ENCODE data around the gene TBC1D4. TPM values are rescaled to one million over a fixed set of nuclear protein-coding genes. Genes with fewer than 3 reads are reported as not detected.

The TBC1D4 gene
- total RNA-seq, 3 donors from 2014 or later = 33.3 to 52.8 (median 40.6) TPM

GRCh38 chr13:75514080-75514995, 32.4 kb upstream of the TBC1D4 start:
- no peaks in the 10 kb centered on the region for H3K36me3 ChIP-seq
- no peak for DNase-seq (ENCODE audit: low spot score in 2 of 2)
- H3K9me3 ChIP-seq = no peaks in the 10 kb centered on the region
- H3K27me3 ChIP-seq = no peaks in the 10 kb centered on the region
- TF ChIP-seq POLR2A (IDR thresholded peaks at IDR 0.05) (no peak), POLR2AphosphoS5 (IDR thresholded peaks at IDR 0.05) (no peak)
- TF ChIP-seq, protein P1, sequence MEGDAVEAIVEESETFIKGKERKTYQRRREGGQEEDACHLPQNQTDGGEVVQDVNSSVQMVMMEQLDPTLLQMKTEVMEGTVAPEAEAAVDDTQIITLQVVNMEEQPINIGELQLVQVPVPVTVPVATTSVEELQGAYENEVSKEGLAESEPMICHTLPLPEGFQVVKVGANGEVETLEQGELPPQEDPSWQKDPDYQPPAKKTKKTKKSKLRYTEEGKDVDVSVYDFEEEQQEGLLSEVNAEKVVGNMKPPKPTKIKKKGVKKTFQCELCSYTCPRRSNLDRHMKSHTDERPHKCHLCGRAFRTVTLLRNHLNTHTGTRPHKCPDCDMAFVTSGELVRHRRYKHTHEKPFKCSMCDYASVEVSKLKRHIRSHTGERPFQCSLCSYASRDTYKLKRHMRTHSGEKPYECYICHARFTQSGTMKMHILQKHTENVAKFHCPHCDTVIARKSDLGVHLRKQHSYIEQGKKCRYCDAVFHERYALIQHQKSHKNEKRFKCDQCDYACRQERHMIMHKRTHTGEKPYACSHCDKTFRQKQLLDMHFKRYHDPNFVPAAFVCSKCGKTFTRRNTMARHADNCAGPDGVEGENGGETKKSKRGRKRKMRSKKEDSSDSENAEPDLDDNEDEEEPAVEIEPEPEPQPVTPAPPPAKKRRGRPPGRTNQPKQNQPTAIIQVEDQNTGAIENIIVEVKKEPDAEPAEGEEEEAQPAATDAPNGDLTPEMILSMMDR (IDR thresholded peaks at IDR 0.05) = no peak
- H3K4me3 ChIP-seq = no peak overlapping the region
- H3K4me1 ChIP-seq = no peaks in the 10 kb centered on the region
- no peak overlapping the region for H3K27ac ChIP-seq
- intact Hi-C loops (cut with DNase I; ENCODE audit: low total_unique reads) = no loop called here

DNA sequence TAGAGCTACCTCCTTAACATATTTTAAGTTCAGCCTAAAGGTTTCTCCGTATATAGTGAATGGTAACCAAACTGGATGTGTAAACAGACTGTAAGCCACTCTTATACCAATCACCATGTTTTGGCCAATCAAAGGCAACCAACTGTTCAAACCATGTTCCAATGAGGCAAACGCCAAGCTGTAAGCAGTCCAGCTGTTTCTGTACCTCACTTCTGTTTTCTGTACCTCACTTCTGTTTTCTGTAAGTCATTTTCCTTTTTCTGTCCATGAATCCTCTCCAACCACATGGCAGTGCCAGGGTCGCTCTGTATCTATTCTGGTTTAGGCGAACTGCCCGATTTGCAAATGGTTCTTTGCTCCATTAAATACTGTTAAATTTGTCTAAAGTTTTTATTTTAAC, 31.3 kb upstream of the TBC1D4 start:
- TF ChIP-seq POLR2AphosphoS5 (IDR thresholded peaks at IDR 0.05) (no peak), POLR2A (IDR thresholded peaks at IDR 0.05) (no peak)
- TF ChIP-seq, protein P1 (IDR thresholded peaks at IDR 0.05) = no peak
- H3K4me1 ChIP-seq = no peaks in the 10 kb centered on the region
- no peak for DNase-seq (ENCODE audit: low spot score in 2 of 2)
- no peak overlapping the region for H3K4me3 ChIP-seq
- H3K36me3 ChIP-seq = no peaks in the 10 kb centered on the region
- no peaks in the 10 kb centered on the region for H3K27me3 ChIP-seq
- H3K27ac ChIP-seq = no peak overlapping the region
- intact Hi-C loops (cut with DNase I; ENCODE audit: low total_unique reads) = no loop called here
- H3K9me3 ChIP-seq = no peaks in the 10 kb centered on the region

DNA sequence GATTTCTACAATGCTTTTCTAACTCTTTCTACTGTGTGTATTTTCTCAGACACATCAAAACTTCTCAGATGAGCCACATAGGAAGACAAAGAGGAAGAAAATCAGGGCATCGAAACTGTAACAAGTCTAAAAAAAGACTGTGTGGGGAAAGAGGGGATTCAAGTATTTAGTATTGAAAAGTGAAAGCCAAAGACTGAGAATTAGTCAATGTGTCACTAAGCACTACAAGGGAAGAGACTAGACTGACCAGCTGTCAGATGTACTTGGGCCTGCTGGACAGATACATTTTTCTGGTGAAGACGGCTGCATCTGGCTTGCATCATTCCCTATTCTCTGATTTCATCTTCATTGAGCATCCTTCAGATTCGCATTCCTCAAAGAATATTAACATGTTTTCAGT, 30.3 kb upstream of the TBC1D4 start:
- Histone ChIP-seq H3K27ac (no peak overlapping the region), H3K36me3 (no peaks in the 10 kb centered on the region), H3K4me1 (no peaks in the 10 kb centered on the region), H3K27me3 (no peaks in the 10 kb centered on the region), H3K9me3 (no peaks in the 10 kb centered on the region), H3K4me3 (no peak overlapping the region)
- no peak for DNase-seq (ENCODE audit: low spot score in 2 of 2)
- TF ChIP-seq POLR2AphosphoS5 (IDR thresholded peaks at IDR 0.05) (no peak), POLR2A (IDR thresholded peaks at IDR 0.05) (no peak)
- TF ChIP-seq, protein P1 (IDR thresholded peaks at IDR 0.05) = no peak
- intact Hi-C loops (cut with DNase I; ENCODE audit: low total_unique reads) = no loop called here

GRCh38 chr13:75511051-75511625, 29.2 kb upstream of the TBC1D4 start:
- H3K9me3 ChIP-seq = no peaks in the 10 kb centered on the region
- TF ChIP-seq POLR2A (IDR thresholded peaks at IDR 0.05) (no peak), POLR2AphosphoS5 (IDR thresholded peaks at IDR 0.05) (no peak)
- TF ChIP-seq, protein P1 (IDR thresholded peaks at IDR 0.05) = no peak
- H3K4me1 ChIP-seq = no peaks in the 10 kb centered on the region
- no peak overlapping the region for H3K4me3 ChIP-seq
- intact Hi-C loops (cut with DNase I; ENCODE audit: low total_unique reads) = no loop called here
- H3K36me3 ChIP-seq = no peaks in the 10 kb centered on the region
- H3K27ac ChIP-seq = no peak overlapping the region
- no peak for DNase-seq (ENCODE audit: low spot score in 2 of 2)
- no peaks in the 10 kb centered on the region for H3K27me3 ChIP-seq

DNA sequence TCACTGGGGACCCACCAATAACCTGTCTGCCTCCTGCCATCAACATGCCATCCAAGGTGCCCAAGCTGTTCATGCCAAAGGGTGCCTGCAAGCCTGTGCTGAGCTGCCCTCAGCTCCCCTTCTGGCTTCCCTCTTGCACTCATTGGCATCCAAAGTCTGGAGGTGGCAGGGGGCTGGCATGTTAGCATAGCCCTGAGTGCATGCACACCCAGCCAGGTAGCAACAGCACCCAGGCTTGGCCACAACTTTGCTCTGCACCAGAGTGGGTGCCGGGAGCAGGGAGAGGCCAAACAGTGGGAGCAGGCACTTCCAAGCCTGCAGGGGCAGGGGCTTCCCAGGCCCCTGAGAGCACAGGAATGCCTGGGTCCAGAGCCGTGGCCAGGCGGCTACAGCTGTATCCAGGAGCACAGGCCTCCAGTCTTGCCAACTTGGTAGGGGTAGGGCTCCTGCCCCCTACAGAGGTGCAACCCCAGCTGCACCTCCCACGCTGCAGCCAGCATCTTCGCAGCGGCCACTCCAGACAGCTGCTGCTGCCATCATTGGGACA, 26.1 kb upstream of the TBC1D4 start:
- no peaks in the 10 kb centered on the region for H3K36me3 ChIP-seq
- no peaks in the 10 kb centered on the region for H3K4me1 ChIP-seq
- DNase-seq (ENCODE audit: low spot score in 2 of 2) = no peak
- no peak overlapping the region for H3K27ac ChIP-seq
- no peaks in the 10 kb centered on the region for H3K9me3 ChIP-seq
- TF ChIP-seq POLR2A (IDR thresholded peaks at IDR 0.05) = no peak
- TF ChIP-seq POLR2AphosphoS5 (IDR thresholded peaks at IDR 0.05) = no peak
- TF ChIP-seq, protein P1 (IDR thresholded peaks at IDR 0.05) = no peak
- H3K27me3 ChIP-seq = no peaks in the 10 kb centered on the region
- H3K4me3 ChIP-seq = no peak overlapping the region
- intact Hi-C loops (cut with DNase I; ENCODE audit: low total_unique reads) = no loop called here
